WERI-Rb-1 (cell line): ENCODE results near the gene HERC3.

Experiments used
- DNase-seq: peaks from one replicate; pipeline ENCODE4 v3.0.0-alpha.2; 2020
- H3K27ac ChIP-seq: fragments of 250-450 bp; sonication (Bioruptor Pico); 2 replicates; pipeline ENCODE4 v1.5.1; 2020; ENCODE audit warnings: mild to moderate bottlenecking, moderate library complexity
- H3K27me3 ChIP-seq: fragments of 250-450 bp; sonication (Bioruptor Pico); 2 replicates; pipeline ENCODE4 v1.5.1; 2021; ENCODE audit warnings: mild to moderate bottlenecking, low read depth, moderate library complexity; ENCODE audit not compliant: insufficient read depth, severe bottlenecking
- H3K36me3 ChIP-seq: fragments of 250-450 bp; sonication (Bioruptor Pico); 2 replicates; pipeline ENCODE4 v1.5.1; 2020; ENCODE audit warnings: mild to moderate bottlenecking, moderate library complexity
- H3K4me3 ChIP-seq: 2 replicates; pipeline ENCODE4 v1.5.1; 2011; ENCODE audit warnings: low read depth, mild to moderate bottlenecking, control low read depth, low read length
- H3K9me3 ChIP-seq: fragments of 250-450 bp; sonication (Bioruptor Pico); 2 replicates; pipeline ENCODE4 v1.5.1; 2021; ENCODE audit warnings: mild to moderate bottlenecking, moderate library complexity; ENCODE audit not compliant: severe bottlenecking
- TF ChIP-seq, protein P1 (sequence below): IDR thresholded peaks from 2 replicates; pipeline ENCODE4 v1.5.1; 2011; ENCODE audit warnings: low read depth, mild to moderate bottlenecking, control low read depth, inconsistent platforms, low read length

HERC3 gene

DNA sequence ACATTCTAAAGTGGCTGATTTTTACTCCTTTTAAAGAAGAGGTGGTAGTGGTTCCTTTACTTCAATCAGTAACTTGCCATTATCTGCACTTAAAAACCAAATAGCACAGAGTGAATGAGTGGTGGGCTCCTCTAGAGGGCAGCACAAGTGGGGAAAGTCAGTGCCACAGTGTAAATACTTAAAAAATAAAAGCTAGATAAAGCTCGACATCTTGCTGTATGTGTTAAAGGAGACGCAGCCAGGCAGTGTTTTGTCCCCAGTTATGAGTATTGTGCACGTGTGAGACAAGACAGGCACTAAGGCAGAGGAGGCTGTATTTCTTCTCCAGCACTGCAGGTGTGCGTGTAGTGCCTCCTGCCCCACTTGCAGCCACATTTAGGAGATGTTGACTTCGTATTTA, 80.7 kb downstream of the HERC3 start:
- Histone ChIP-seq H3K4me3 (no peak overlapping the region), H3K36me3 (no peaks in the 10 kb centered on the region), H3K27ac (no peak overlapping the region), H3K27me3 (no peaks in the 10 kb centered on the region), H3K9me3 (no peaks in the 10 kb centered on the region)
- DNase-seq = peak; percentile 28
- TF ChIP-seq, protein P1, sequence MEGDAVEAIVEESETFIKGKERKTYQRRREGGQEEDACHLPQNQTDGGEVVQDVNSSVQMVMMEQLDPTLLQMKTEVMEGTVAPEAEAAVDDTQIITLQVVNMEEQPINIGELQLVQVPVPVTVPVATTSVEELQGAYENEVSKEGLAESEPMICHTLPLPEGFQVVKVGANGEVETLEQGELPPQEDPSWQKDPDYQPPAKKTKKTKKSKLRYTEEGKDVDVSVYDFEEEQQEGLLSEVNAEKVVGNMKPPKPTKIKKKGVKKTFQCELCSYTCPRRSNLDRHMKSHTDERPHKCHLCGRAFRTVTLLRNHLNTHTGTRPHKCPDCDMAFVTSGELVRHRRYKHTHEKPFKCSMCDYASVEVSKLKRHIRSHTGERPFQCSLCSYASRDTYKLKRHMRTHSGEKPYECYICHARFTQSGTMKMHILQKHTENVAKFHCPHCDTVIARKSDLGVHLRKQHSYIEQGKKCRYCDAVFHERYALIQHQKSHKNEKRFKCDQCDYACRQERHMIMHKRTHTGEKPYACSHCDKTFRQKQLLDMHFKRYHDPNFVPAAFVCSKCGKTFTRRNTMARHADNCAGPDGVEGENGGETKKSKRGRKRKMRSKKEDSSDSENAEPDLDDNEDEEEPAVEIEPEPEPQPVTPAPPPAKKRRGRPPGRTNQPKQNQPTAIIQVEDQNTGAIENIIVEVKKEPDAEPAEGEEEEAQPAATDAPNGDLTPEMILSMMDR = peak; percentile 66

DNA sequence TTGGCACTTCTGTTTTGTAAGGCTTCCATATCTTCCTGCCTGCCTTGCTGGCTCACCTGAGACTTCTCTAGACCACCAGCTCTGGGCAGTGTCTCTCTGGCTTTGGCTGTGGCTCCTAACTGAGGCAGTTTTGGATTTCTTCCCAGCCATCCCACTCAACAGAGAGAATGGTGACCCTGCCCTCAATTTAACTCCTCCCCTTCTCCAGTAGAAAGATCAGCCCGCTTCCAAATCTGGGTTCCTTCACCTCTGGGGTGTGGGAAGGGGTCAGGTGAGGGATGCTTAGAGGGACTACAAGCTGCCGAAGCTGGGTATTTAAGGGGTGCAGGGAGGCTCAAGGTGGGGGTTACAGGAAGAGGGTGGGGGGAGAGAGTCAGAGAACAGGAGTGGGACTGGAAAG, 81.6 kb downstream of the HERC3 start:
- no peak overlapping the region for H3K4me3 ChIP-seq
- no peak for DNase-seq
- no peaks in the 10 kb centered on the region for H3K9me3 ChIP-seq
- H3K36me3 ChIP-seq = no peaks in the 10 kb centered on the region
- H3K27me3 ChIP-seq = no peaks in the 10 kb centered on the region
- no peak overlapping the region for H3K27ac ChIP-seq
- TF ChIP-seq, protein P1 = no peak

DNA sequence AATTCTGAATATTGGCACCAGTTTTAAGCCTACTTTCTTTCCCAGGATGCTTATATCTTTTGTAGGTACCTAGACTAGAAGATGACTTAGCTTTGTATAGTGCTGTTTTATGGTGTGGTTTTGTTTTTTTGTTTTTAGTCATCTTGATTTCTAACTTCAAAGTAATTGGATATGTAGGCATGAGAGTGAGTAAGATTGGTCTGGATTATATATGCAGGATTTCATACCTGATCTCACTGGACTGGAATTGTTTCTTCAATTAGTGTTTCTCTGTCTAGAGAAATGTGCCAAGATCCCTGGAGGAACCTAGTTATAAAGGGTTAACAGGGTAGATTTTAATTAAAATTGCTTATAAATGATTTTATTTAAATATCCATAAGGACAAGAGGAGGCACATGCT, 82.3 kb downstream of the HERC3 start:
- Histone ChIP-seq H3K36me3 (no peaks in the 10 kb centered on the region), H3K4me3 (no peak overlapping the region), H3K9me3 (no peaks in the 10 kb centered on the region), H3K27me3 (no peaks in the 10 kb centered on the region), H3K27ac (no peak overlapping the region)
- DNase-seq = no peak
- TF ChIP-seq, protein P1 = no peak

DNA sequence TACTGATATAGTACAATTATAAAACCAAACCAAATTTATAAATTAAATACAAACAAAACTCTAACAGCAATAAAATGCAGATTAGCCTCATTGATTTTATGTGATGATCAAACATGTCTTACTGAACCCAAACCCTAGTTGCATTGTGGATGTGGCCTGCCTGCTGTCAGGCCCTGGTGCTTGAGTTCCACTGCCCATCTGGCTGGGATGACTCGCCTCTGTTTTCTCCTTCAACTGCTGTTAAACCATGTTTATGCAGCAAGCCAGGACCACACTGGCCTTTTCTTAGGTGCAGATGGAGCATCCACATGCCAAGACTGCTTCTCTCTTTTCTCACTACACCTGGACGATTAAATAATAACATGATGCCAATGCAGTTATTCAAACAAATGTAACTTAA, 82.7 kb downstream of the HERC3 start:
- DNase-seq = no peak
- no peaks in the 10 kb centered on the region for H3K27me3 ChIP-seq
- TF ChIP-seq, protein P1 = no peak
- H3K4me3 ChIP-seq = no peak overlapping the region
- no peak overlapping the region for H3K27ac ChIP-seq
- H3K9me3 ChIP-seq = no peaks in the 10 kb centered on the region
- H3K36me3 ChIP-seq = no peaks in the 10 kb centered on the region

DNA sequence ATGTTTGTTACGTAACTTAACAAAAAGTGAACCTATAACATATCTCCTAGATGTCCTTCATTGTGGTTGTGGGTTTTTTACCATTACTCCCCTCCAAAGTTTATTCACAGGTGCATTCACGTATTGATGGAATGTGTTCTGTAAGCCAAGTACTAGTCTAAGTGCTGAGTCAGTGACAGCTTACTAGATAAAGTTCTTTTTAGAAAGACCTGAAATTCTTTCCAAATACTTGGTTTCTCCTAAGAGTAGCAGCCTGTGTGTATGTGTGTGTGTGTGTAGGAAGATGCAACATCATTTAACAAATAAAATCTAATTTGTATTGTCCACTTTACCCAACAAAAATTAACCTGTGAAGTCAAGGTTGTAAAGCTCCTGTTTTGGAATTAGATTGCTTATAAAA, 83.3 kb downstream of the HERC3 start:
- DNase-seq = no peak

DNA sequence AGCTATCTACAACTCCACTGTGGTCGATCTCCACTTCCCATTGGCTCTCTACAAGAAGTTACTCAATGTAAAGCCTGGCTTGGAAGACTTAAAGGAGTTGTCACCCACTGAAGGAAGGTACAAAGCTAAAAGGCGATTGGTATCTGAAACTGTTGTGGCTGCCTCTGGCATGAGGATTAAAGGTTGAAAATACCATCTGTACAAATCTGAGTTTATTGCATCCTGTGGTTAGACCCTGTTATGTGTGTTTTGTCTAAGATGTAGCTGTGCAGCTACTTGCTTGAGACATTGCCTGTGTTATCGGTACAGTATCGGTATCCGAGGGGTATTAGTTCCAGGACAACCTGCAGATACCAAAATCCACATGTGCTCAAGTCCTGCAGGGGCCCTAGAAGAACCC, 88.9 kb downstream of the HERC3 start:
- TF ChIP-seq, protein P1 = no peak
- Histone ChIP-seq H3K36me3 (peaks cover 6% of the 10 kb centered on the region), H3K9me3 (no peaks in the 10 kb centered on the region), H3K27me3 (no peaks in the 10 kb centered on the region), H3K4me3 (no peak overlapping the region), H3K27ac (no peak overlapping the region)
- DNase-seq = no peak

More for the DNA sequence above, 83.3 kb downstream of the HERC3 start:
- no peak overlapping the region for H3K4me3 ChIP-seq
- no peak overlapping the region for H3K27ac ChIP-seq
- H3K9me3 ChIP-seq = no peaks in the 10 kb centered on the region
- no peaks in the 10 kb centered on the region for H3K36me3 ChIP-seq
- no peaks in the 10 kb centered on the region for H3K27me3 ChIP-seq
- TF ChIP-seq, protein P1 = no peak
